NCI-H2196 (cell line): Measurements from ENCODE around the gene NBPF1.
"Not testable (repeated sequence)": the region's sequence is repeated elsewhere in the genome, so short reads cannot be mapped to it uniquely, and the experiment has no call there.

Source experiments
- DNase-seq: peaks from one replicate; lab custom pipeline; 2025; ENCODE audit not compliant: unreplicated experiment; lab: John Stamatoyannopoulos, UW

The NBPF1 gene

GRCh38 chr1:16519255-16519951, 94.0 kb downstream of the NBPF1 start:
- not testable (repeated sequence) for DNase-seq

GRCh38 chr1:16518913-16519254, 94.5 kb downstream of the NBPF1 start:
- DNase-seq = not testable (repeated sequence)

GRCh38 chr1:16516694-16517410, 96.5 kb downstream of the NBPF1 start:
- DNase-seq = not testable (repeated sequence)

- DNase-seq = peak; percentile 65
Observed at GRCh38 chr1:16514107-16515055, 99.0 kb downstream of the NBPF1 start, which contains the start of gene RNU1-1. Gene RNU1-1, minus strand, starts transcription at chr1:16514285.

- peak; percentile 84 for DNase-seq
Observed at GRCh38 chr1:16513412-16514106, 99.8 kb downstream of the NBPF1 start.

GRCh38 chr1:16512624-16513411, 100.5 kb downstream of the NBPF1 start:
- DNase-seq = not testable (repeated sequence)
